Measurements from ENCODE around the gene TNFRSF1B.

TNFRSF1B gene

DNA sequence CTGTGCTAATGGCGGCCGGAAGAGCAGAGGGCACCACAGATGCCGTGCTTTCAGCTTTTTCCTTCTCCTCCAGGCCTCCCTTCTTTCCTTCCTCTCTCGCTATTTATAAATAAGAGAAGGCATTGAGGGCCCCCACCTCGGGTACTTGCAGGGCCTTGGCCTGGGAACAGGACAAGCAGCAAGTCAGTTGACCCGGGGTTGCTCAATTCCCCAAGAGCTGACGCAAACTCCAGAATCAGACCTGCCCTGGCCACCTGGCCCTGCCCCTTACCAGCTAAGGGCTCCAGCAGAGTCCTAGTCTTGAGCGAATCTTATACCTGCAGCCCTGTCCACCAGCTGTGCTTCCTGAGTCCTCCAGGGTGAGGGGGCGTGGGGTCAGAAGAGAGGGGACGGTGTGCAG is 13.5 kb downstream of the TNFRSF1B start:
- in situ Hi-C loops (cut with HindIII; ENCODE audit: low sequenced_read_pairs): no loop called here
- DNase-seq (ENCODE audit: low read depth, low spot score): no peak
- TF ChIP-seq CTCF (IDR thresholded peaks at IDR 0.05; ENCODE audit: low read depth, low read length): no peak
- H3K4me3 ChIP-seq (ENCODE audit: low read depth, low read length): no peak overlapping the region

GRCh38 chr1:12180903-12181302 is 14.1 kb downstream of the TNFRSF1B start:
- no peak for TF ChIP-seq CTCF (IDR thresholded peaks at IDR 0.05; ENCODE audit: low read depth, low read length)
- H3K4me3 ChIP-seq (ENCODE audit: low read depth, low read length): no peak overlapping the region
- DNase-seq (ENCODE audit: low read depth, low spot score): no peak
- in situ Hi-C loops (cut with HindIII; ENCODE audit: low sequenced_read_pairs): no loop called here

GRCh38 chr1:12181568-12181967 is 14.8 kb downstream of the TNFRSF1B start:
- TF ChIP-seq CTCF (IDR thresholded peaks at IDR 0.05; ENCODE audit: low read depth, low read length): no peak
- no peak overlapping the region for H3K4me3 ChIP-seq (ENCODE audit: low read depth, low read length)
- DNase-seq (ENCODE audit: low read depth, low spot score): no peak
- in situ Hi-C loops (cut with HindIII; ENCODE audit: low sequenced_read_pairs): no loop called here

DNA sequence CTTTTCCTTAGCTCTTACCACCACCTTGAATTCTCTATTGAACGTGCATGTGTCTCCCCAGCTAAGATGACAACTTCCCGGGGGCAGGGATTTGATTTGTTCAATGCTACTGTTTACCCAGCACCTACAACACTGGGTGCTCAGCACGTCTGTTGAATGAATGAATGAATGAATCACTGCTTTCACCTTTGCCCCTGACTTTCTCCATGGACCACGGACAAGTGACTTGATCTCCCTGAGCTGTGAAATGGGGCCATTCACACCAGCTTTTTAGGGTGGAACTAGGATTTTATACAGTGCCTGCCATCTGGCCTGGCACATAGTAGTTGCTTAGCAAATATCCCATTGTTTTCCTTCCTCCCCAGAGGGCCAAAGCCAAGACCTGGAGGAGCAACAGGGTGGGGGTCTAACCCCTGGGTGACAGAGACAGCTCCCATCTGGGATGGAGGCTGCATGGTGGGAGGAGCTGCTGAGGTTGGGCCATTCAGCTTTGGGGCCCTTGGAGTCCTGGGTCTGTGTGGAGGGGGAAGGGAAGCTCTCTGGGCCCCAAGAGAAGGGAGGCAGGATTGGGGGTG is 15.7 kb downstream of the TNFRSF1B start:
- H3K4me3 ChIP-seq (ENCODE audit: low read depth, low read length): no peak overlapping the region
- in situ Hi-C loops (cut with HindIII; ENCODE audit: low sequenced_read_pairs): no loop called here
- TF ChIP-seq CTCF (IDR thresholded peaks at IDR 0.05; ENCODE audit: low read depth, low read length): no peak
- no peak for DNase-seq (ENCODE audit: low read depth, low spot score)

GRCh38 chr1:12183095-12183794 is 16.5 kb downstream of the TNFRSF1B start:
- TF ChIP-seq CTCF (IDR thresholded peaks at IDR 0.05; ENCODE audit: low read depth, low read length): no peak
- DNase-seq (ENCODE audit: low read depth, low spot score): no peak
- H3K4me3 ChIP-seq (ENCODE audit: low read depth, low read length): no peak overlapping the region
- in situ Hi-C loops (cut with HindIII; ENCODE audit: low sequenced_read_pairs): no loop called here

GRCh38 chr1:12184008-12184681 is 17.4 kb downstream of the TNFRSF1B start:
- DNase-seq (ENCODE audit: low read depth, low spot score): peak; percentile 92
- H3K4me3 ChIP-seq (ENCODE audit: low read depth, low read length): no peak overlapping the region
- in situ Hi-C loops (cut with HindIII; ENCODE audit: low sequenced_read_pairs): no loop called here
- TF ChIP-seq CTCF (IDR thresholded peaks at IDR 0.05; ENCODE audit: low read depth, low read length): peak; percentile 40

Measured in astrocyte of the spinal cord (primary cell).